LNCaP clone FGC (cell line): ENCODE data around the gene CCDC146.

Experiments
- DNase-seq: peaks from one replicate; pipeline ENCODE4 v3.0.0-alpha.2; 2011; ENCODE audit warnings: low read depth
- H3K4me3 ChIP-seq: 2 replicates; pipeline ENCODE4 v1.5.1; 2011; ENCODE audit warnings: mild to moderate bottlenecking, low read depth, low read length, control low read depth
- TF ChIP-seq, protein P1 (sequence below): IDR thresholded peaks from 2 replicates; pipeline ENCODE4 v1.5.1; 2012; ENCODE audit warnings: mild to moderate bottlenecking; ENCODE audit not compliant: control insufficient read depth, insufficient read depth; ENCODE audit errors: extremely low read depth

CCDC146 gene

DNA sequence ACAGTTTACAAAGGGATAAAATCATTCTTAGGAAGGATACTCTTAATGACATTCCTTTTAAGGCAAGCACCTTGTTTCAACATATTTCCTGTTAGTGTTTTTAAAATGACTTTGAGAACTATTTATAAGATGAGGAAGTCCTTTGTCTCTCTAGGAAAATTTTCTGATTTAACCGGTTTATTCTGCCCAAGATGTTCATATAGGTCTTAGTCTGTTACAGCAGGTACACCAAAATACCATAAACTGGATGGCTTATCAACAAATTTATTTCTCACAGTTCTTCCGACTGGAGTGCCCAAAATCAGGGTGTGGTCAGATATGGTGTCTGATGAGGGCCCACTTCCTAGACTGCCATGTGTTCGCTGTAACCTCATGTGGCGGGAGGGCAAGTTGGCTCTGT lies 215.8 kb downstream of the CCDC146 start:
- TF ChIP-seq, protein P1, sequence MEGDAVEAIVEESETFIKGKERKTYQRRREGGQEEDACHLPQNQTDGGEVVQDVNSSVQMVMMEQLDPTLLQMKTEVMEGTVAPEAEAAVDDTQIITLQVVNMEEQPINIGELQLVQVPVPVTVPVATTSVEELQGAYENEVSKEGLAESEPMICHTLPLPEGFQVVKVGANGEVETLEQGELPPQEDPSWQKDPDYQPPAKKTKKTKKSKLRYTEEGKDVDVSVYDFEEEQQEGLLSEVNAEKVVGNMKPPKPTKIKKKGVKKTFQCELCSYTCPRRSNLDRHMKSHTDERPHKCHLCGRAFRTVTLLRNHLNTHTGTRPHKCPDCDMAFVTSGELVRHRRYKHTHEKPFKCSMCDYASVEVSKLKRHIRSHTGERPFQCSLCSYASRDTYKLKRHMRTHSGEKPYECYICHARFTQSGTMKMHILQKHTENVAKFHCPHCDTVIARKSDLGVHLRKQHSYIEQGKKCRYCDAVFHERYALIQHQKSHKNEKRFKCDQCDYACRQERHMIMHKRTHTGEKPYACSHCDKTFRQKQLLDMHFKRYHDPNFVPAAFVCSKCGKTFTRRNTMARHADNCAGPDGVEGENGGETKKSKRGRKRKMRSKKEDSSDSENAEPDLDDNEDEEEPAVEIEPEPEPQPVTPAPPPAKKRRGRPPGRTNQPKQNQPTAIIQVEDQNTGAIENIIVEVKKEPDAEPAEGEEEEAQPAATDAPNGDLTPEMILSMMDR: no peak
- H3K4me3 ChIP-seq: no peak overlapping the region
- no peak for DNase-seq

DNA sequence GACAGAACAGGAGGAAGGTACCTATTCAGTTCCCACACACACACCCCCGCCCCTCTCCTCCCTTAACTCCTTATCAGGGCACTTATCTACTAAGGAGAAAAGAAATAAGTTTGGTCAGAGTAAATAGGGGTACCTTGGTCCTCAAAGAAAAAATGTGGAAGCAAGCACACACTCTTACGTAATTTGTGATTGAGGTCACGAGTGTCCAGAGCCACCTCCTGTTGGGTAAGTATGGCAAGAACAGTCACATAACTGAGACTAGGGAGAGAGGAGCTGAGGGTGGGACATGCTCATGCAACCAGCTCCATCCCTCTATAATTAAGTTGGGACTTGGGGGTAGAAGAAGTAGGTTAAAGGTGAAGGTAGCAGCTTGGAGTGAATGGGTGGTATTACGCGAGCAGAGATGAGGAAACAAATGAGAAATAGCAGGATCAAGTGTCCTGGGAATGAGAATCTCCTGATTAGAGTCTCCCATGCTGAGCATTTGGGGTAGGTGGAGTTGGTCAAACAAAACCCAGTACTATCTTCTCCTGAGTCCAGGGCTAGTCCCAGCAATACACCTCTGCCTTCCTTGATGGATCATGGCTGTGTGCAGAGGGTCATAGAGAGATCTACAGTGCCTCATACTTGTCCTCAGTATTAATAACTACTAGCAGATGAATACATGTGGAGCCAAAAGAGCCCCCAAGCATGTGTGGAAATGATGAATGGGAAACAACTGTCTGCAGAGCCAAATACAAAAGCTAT lies 216.6 kb downstream of the CCDC146 start:
- H3K4me3 ChIP-seq: no peak overlapping the region
- TF ChIP-seq, protein P1: no peak
- DNase-seq: no peak

DNA sequence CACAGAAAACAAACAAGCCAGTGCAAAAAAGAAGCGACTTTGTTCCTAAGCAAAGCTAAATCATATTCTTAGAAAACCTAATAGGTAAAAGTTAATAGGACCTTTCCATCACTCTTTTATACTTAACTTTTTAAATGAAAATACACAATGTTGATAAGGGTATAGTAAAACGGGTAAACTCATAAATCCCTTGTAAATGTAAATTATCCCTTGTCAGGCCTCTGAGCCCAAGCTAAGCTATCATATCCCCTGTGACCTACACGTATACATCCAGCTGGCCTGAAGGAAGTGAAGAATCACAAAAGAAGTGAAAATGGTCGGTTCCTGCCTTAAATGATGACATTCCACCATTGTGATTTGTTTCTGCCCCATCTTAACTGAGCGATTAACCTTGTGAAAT lies 217.3 kb downstream of the CCDC146 start:
- H3K4me3 ChIP-seq: no peak overlapping the region
- no peak for DNase-seq
- TF ChIP-seq, protein P1: no peak
